AG09319 (cell line): Measurements from ENCODE around the gene ITPRIPL2.

Experiments
- DNase-seq: peaks from one replicate; pipeline ENCODE4 v3.0.0-alpha.2; 2010; ENCODE audit warnings: low read depth; ENCODE audit errors: extremely low read depth
- CTCF ChIP-seq: IDR thresholded peaks from 2 replicates; pipeline ENCODE4 v1.5.1; 2011; ENCODE audit warnings: low read depth, mild to moderate bottlenecking, inconsistent platforms, low read length, moderate library complexity

The ITPRIPL2 gene

GRCh38 chr16:19132898-19133297 is 19.1 kb downstream of the ITPRIPL2 start:
- no peak for TF ChIP-seq CTCF
- no peak for DNase-seq

GRCh38 chr16:19133600-19133999 is 19.8 kb downstream of the ITPRIPL2 start:
- DNase-seq = no peak
- TF ChIP-seq CTCF = no peak

- no peak for DNase-seq
- TF ChIP-seq CTCF = no peak
Measured at GRCh38 chr16:19135201-19135842, 21.6 kb downstream of the ITPRIPL2 start.

- TF ChIP-seq CTCF = no peak
- no peak for DNase-seq
Measured at GRCh38 chr16:19135896-19136438, 22.2 kb downstream of the ITPRIPL2 start.

- no peak for DNase-seq
- no peak for TF ChIP-seq CTCF
Measured at GRCh38 chr16:19136549-19137196, 22.9 kb downstream of the ITPRIPL2 start.

GRCh38 chr16:19137201-19138128 is 23.7 kb downstream of the ITPRIPL2 start:
- DNase-seq = no peak
- TF ChIP-seq CTCF = no peak

- no peak for TF ChIP-seq CTCF
- DNase-seq = peak; percentile 78
Measured at GRCh38 chr16:19138601-19139000, 24.8 kb downstream of the ITPRIPL2 start.
